Central memory CD4-positive, alpha-beta T cell (primary cell): ENCODE measurements around the gene DSC2.

Source experiments
- DNase-seq: peaks from one replicate; pipeline ENCODE4 v3.0.0; 2022

Gene DSC2

GRCh38 chr18:31097666-31098065 lies 4.6 kb downstream of the DSC2 start:
- DNase-seq: no peak

- no peak for DNase-seq
Measured at GRCh38 chr18:31093880-31094279, 8.3 kb downstream of the DSC2 start.

- DNase-seq: no peak
Measured at GRCh38 chr18:31093294-31093693, 8.9 kb downstream of the DSC2 start.

GRCh38 chr18:31091350-31091749 lies 10.9 kb downstream of the DSC2 start:
- DNase-seq: no peak

GRCh38 chr18:31088532-31088931 lies 13.7 kb downstream of the DSC2 start:
- no peak for DNase-seq

- no peak for DNase-seq
Measured at GRCh38 chr18:31079973-31080372, 22.2 kb downstream of the DSC2 start.

GRCh38 chr18:31077878-31078277 lies 24.3 kb downstream of the DSC2 start:
- DNase-seq: no peak

GRCh38 chr18:31072175-31072574 lies 30.0 kb downstream of the DSC2 start:
- no peak for DNase-seq

GRCh38 chr18:31070206-31070605 lies 32.0 kb downstream of the DSC2 start:
- DNase-seq: no peak

GRCh38 chr18:31066266-31066665 lies 36.0 kb downstream of the DSC2 start:
- DNase-seq: no peak

- DNase-seq: no peak
Measured at GRCh38 chr18:31065036-31065773, 37.0 kb downstream of the DSC2 start.

- no peak for DNase-seq
Measured at GRCh38 chr18:31064130-31064529, 38.1 kb downstream of the DSC2 start.

- no peak for DNase-seq
Measured at GRCh38 chr18:31061945-31062344, 40.3 kb downstream of the DSC2 start.

GRCh38 chr18:31058897-31059296 lies 43.3 kb downstream of the DSC2 start:
- no peak for DNase-seq

GRCh38 chr18:31057917-31058316 lies 44.3 kb downstream of the DSC2 start:
- DNase-seq: no peak

GRCh38 chr18:31057051-31057450 lies 45.2 kb downstream of the DSC2 start:
- DNase-seq: no peak

GRCh38 chr18:31056296-31056695 lies 45.9 kb downstream of the DSC2 start:
- no peak for DNase-seq

- DNase-seq: no peak
Measured at GRCh38 chr18:31050635-31051034, 51.6 kb downstream of the DSC2 start.

GRCh38 chr18:31049189-31049588 lies 53.0 kb downstream of the DSC2 start:
- DNase-seq: no peak

- DNase-seq: no peak
Measured at GRCh38 chr18:31048216-31048615, 54.0 kb downstream of the DSC2 start.

GRCh38 chr18:31046916-31047315 lies 55.3 kb downstream of the DSC2 start:
- DNase-seq: no peak

- no peak for DNase-seq
Measured at GRCh38 chr18:31045599-31045998, 56.6 kb downstream of the DSC2 start.

- DNase-seq: no peak
Measured at GRCh38 chr18:31044926-31045325, 57.3 kb downstream of the DSC2 start.

GRCh38 chr18:31043709-31044108 lies 58.5 kb downstream of the DSC2 start:
- no peak for DNase-seq
